ENCODE measurements around the gene ZNF608. TPM values are rescaled to one million over a fixed set of nuclear protein-coding genes. Genes with fewer than 3 reads are reported as not detected.

The ZNF608 gene
- total and polyA plus RNA-seq, 2 donors from 2014 or later, result 5.9 to 35.8 TPM

DNA sequence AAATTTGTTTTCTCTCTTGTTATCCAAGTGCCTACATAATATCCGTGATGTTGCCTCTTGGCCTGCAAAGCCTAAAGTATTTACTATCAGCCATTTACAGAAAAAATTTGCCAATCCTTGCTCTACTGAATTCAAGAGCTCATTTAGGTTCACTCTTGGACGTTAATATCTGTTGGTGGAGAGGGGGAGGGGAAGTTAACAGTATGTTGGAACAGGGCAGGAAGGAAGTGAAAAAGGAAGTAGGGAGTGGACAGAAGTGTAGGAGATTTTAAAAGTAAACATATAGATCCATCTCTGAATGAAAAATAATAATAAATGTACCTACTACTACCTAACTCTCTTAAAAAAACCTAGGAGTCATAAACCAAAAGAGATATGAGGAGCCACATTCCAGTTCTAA lies 32.8 kb downstream of the ZNF608 start:
- Histone ChIP-seq H3K4me3 (ENCODE audit: low read length in 3 of 3) (no peak overlapping the region), H3K4me1 (ENCODE audit: control insufficient read depth in 2 of 3, insufficient read depth in 2 of 3, low read depth in 1 of 3, low read length in 3 of 3) (peaks cover 0 to 13% (median 6%) of the 10 kb centered on the region in 3 donors), H3K9ac (ENCODE audit: low read length in 3 of 3) (no peak overlapping the region), H3K9me3 (ENCODE audit: control insufficient read depth in 2 of 3, insufficient read depth in 1 of 3, low read length in 3 of 3) (no peaks in the 10 kb centered on the region), H3K36me3 (ENCODE audit: control insufficient read depth in 2 of 3, insufficient read depth in 3 of 3, low read length in 3 of 3) (peaks cover 0 to 2% (median 0%) of the 10 kb centered on the region in 3 donors), H3K27me3 (ENCODE audit: control insufficient read depth, insufficient read depth, low read length) (no peaks in the 10 kb centered on the region), H3K27ac (ENCODE audit: low read depth in 2 of 2, low read length in 2 of 2) (no peak overlapping the region)
- TF ChIP-seq, protein P1, sequence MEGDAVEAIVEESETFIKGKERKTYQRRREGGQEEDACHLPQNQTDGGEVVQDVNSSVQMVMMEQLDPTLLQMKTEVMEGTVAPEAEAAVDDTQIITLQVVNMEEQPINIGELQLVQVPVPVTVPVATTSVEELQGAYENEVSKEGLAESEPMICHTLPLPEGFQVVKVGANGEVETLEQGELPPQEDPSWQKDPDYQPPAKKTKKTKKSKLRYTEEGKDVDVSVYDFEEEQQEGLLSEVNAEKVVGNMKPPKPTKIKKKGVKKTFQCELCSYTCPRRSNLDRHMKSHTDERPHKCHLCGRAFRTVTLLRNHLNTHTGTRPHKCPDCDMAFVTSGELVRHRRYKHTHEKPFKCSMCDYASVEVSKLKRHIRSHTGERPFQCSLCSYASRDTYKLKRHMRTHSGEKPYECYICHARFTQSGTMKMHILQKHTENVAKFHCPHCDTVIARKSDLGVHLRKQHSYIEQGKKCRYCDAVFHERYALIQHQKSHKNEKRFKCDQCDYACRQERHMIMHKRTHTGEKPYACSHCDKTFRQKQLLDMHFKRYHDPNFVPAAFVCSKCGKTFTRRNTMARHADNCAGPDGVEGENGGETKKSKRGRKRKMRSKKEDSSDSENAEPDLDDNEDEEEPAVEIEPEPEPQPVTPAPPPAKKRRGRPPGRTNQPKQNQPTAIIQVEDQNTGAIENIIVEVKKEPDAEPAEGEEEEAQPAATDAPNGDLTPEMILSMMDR (IDR thresholded peaks at IDR 0.05; ENCODE audit: borderline replicate concordance, extremely low read depth, insufficient read depth), result no peak
- intact Hi-C loops (cut with DNase I), result no loop called here
- DNase-seq (no peak), FAIRE-seq (no peak)

DNA sequence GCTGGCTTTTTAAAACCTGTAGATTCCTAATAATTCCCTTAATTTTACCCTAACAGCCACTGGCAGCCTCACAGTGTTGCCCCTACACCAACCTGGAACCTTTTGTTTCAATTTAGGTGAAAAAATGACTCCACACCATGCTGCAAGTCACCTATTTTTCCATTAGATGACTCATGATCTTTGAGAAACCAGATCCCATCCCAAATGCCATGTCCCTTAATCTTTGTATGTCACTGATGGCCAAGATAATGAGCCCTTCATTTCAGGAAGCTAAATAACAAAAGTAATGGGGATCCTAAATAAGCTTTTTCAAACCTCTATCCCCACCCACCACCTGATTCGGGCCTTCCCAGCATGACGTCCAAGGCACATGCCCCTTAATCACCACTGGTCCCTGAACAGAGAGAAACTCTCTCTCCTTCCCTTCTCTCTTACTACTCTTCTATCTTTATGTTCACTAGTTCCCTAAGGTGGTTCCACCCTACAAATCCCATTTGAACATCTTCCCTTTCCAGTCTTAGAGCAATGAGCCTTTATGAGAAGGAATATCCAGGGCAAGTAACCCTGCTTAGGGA lies 33.6 kb downstream of the ZNF608 start:
- Histone ChIP-seq H3K9ac (ENCODE audit: low read length in 3 of 3) (no peak overlapping the region), H3K4me1 (ENCODE audit: control insufficient read depth in 2 of 3, insufficient read depth in 2 of 3, low read depth in 1 of 3, low read length in 3 of 3) (peaks cover under 1 to 13% (median 3%) of the 10 kb centered on the region in 3 donors), H3K36me3 (ENCODE audit: control insufficient read depth in 2 of 3, insufficient read depth in 3 of 3, low read length in 3 of 3) (peaks cover 0 to 2% (median 0%) of the 10 kb centered on the region in 3 donors), H3K4me3 (ENCODE audit: low read length in 3 of 3) (no peak overlapping the region), H3K27me3 (ENCODE audit: control insufficient read depth, insufficient read depth, low read length) (no peaks in the 10 kb centered on the region), H3K9me3 (ENCODE audit: control insufficient read depth in 2 of 3, insufficient read depth in 1 of 3, low read length in 3 of 3) (no peaks in the 10 kb centered on the region), H3K27ac (ENCODE audit: low read depth in 2 of 2, low read length in 2 of 2) (no peak overlapping the region)
- DNase-seq (no peak), FAIRE-seq (no peak)
- TF ChIP-seq, protein P1 (IDR thresholded peaks at IDR 0.05; ENCODE audit: borderline replicate concordance, extremely low read depth, insufficient read depth), result no peak
- intact Hi-C loops (cut with DNase I), result no loop called here

DNA sequence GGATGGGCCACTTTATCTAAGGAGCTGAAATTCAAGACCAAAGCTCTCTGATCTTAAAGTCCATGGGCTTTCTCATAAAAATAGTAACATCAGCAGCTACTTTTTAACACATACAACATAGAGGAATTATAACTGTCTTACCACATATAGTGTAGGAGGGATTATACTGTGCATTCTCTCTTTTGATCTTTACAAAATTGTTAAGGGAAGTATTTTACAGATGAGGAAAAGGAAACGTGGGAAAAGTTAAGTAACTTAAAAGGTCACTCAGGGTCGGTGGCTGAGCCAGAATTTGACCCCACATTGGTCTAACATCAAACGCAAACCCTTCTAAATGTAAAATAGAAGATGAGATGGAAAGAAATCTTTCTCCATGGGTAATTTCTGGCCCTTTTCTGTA lies 38.4 kb downstream of the ZNF608 start:
- DNase-seq (no peak), FAIRE-seq (no peak)
- no peak overlapping the region for H3K9ac ChIP-seq (ENCODE audit: low read length in 3 of 3)
- intact Hi-C loops (cut with DNase I), result no loop called here
- no peak overlapping the region for H3K4me3 ChIP-seq (ENCODE audit: low read length in 3 of 3)
- no peaks in the 10 kb centered on the region for H3K9me3 ChIP-seq (ENCODE audit: control insufficient read depth in 2 of 3, insufficient read depth in 1 of 3, low read length in 3 of 3)
- no peak overlapping the region for H3K27ac ChIP-seq (ENCODE audit: low read depth in 2 of 2, low read length in 2 of 2)
- no peaks in the 10 kb centered on the region for H3K36me3 ChIP-seq (ENCODE audit: control insufficient read depth in 2 of 3, insufficient read depth in 3 of 3, low read length in 3 of 3)
- no peaks in the 10 kb centered on the region for H3K27me3 ChIP-seq (ENCODE audit: control insufficient read depth, insufficient read depth, low read length)
- TF ChIP-seq, protein P1 (IDR thresholded peaks at IDR 0.05; ENCODE audit: borderline replicate concordance, extremely low read depth, insufficient read depth), result no peak
- H3K4me1 ChIP-seq (ENCODE audit: control insufficient read depth in 2 of 3, insufficient read depth in 2 of 3, low read depth in 1 of 3, low read length in 3 of 3), result peaks cover 13 to 17% (median 14%) of the 10 kb centered on the region in 3 donors

DNA sequence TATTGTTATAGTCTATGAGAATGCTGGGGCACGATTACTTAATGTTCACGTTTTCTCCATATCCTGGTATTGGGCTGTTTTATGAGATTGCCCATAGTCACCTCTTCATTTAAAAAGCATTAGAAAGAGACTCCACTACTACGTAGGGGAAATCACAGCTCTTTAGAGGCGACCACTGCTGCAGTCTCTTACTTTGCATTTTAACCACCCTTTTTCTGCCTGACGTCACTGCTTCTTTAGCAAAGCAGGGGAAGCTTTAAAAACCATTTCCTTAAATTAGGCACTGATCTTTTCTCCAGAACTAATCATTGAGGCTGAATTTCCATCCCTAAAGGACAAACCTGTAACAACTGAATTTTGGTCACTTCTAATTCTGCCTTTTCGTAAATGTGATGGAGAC lies 38.9 kb downstream of the ZNF608 start:
- no peak for DNase-seq
- Histone ChIP-seq H3K9ac (ENCODE audit: low read length in 3 of 3) (no peak overlapping the region), H3K27ac (ENCODE audit: low read depth in 2 of 2, low read length in 2 of 2) (no peak overlapping the region), H3K27me3 (ENCODE audit: control insufficient read depth, insufficient read depth, low read length) (no peaks in the 10 kb centered on the region), H3K36me3 (ENCODE audit: control insufficient read depth in 2 of 3, insufficient read depth in 3 of 3, low read length in 3 of 3) (no peaks in the 10 kb centered on the region), H3K4me3 (ENCODE audit: low read length in 3 of 3) (peak overlapping the region in 1 of 3 donors; percentile 17), H3K4me1 (ENCODE audit: control insufficient read depth in 2 of 3, insufficient read depth in 2 of 3, low read depth in 1 of 3, low read length in 3 of 3) (peaks cover 13 to 19% (median 15%) of the 10 kb centered on the region in 3 donors), H3K9me3 (ENCODE audit: control insufficient read depth in 2 of 3, insufficient read depth in 1 of 3, low read length in 3 of 3) (no peaks in the 10 kb centered on the region)
- intact Hi-C loops (cut with DNase I), result no loop called here
- TF ChIP-seq, protein P1 (IDR thresholded peaks at IDR 0.05; ENCODE audit: borderline replicate concordance, extremely low read depth, insufficient read depth), result no peak
- no peak for FAIRE-seq

All from kidney (tissue), 14 donors.